Measurements from ENCODE around the gene USP15.

Gene USP15

GRCh38 chr12:62254967-62255366 is 5.2 kb upstream of the USP15 start:
- H3K27me3 ChIP-seq (ENCODE audit: low read length): no peaks in the 10 kb centered on the region
- H3K79me2 ChIP-seq (ENCODE audit: insufficient read depth, low read length): no peaks in the 10 kb centered on the region
- no peak overlapping the region for H2AFZ ChIP-seq (ENCODE audit: low read depth, low read length, severe bottlenecking)
- H3K4me2 ChIP-seq (ENCODE audit: low read depth, low read length, poor library complexity, severe bottlenecking): no peak overlapping the region
- no peaks in the 10 kb centered on the region for H3K9me2 ChIP-seq (replicated peaks; ENCODE audit: insufficient read depth, low read length)
- no peak overlapping the region for H3K4me3 ChIP-seq (ENCODE audit: insufficient read depth, low read length, poor library complexity, severe bottlenecking)
- H3K9me3 ChIP-seq (ENCODE audit: insufficient read depth, low read length): no peaks in the 10 kb centered on the region
- no peak overlapping the region for H3K27ac ChIP-seq (ENCODE audit: low read depth, low read length)
- H4K20me1 ChIP-seq (ENCODE audit: low read depth, low read length): no peaks in the 10 kb centered on the region
- TF ChIP-seq EZH2phosphoT487 (conservative IDR thresholded peaks at IDR 0.05; ENCODE audit: low read length): no peak
- TF ChIP-seq, protein P1, sequence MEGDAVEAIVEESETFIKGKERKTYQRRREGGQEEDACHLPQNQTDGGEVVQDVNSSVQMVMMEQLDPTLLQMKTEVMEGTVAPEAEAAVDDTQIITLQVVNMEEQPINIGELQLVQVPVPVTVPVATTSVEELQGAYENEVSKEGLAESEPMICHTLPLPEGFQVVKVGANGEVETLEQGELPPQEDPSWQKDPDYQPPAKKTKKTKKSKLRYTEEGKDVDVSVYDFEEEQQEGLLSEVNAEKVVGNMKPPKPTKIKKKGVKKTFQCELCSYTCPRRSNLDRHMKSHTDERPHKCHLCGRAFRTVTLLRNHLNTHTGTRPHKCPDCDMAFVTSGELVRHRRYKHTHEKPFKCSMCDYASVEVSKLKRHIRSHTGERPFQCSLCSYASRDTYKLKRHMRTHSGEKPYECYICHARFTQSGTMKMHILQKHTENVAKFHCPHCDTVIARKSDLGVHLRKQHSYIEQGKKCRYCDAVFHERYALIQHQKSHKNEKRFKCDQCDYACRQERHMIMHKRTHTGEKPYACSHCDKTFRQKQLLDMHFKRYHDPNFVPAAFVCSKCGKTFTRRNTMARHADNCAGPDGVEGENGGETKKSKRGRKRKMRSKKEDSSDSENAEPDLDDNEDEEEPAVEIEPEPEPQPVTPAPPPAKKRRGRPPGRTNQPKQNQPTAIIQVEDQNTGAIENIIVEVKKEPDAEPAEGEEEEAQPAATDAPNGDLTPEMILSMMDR (IDR thresholded peaks at IDR 0.05; ENCODE audit: insufficient read depth, low read length, poor library complexity, severe bottlenecking): no peak
- H3K36me3 ChIP-seq (ENCODE audit: low read length): 0 out of 2 replicates have a peak, but pooled peaks cover 3% of the 10 kb centered on the region
- no peak overlapping the region for H3K9ac ChIP-seq (ENCODE audit: low read length)
- H3F3A ChIP-seq (ENCODE audit: insufficient read depth): no peaks in the 10 kb centered on the region; the same call in 1 of the 2 replicates

- Histone ChIP-seq H3F3A (ENCODE audit: insufficient read depth) (peaks cover 10% of the 10 kb centered on the region; the same call in 1 of the 2 replicates), H3K79me2 (ENCODE audit: insufficient read depth, low read length) (peaks cover 13% of the 10 kb centered on the region), H3K9ac (ENCODE audit: low read length) (no peak overlapping the region), H2AFZ (ENCODE audit: low read depth, low read length, severe bottlenecking) (no peak overlapping the region), H3K4me2 (ENCODE audit: low read depth, low read length, poor library complexity, severe bottlenecking) (no peak overlapping the region), H3K4me3 (ENCODE audit: insufficient read depth, low read length, poor library complexity, severe bottlenecking) (no peak overlapping the region), H3K27ac (ENCODE audit: low read depth, low read length) (no peak overlapping the region), H4K20me1 (ENCODE audit: low read depth, low read length) (0 out of 2 replicates have a peak, but pooled peaks cover 5% of the 10 kb centered on the region), H3K9me2 (replicated peaks; ENCODE audit: insufficient read depth, low read length) (no peaks in the 10 kb centered on the region), H3K9me3 (ENCODE audit: insufficient read depth, low read length) (no peaks in the 10 kb centered on the region), H3K27me3 (ENCODE audit: low read length) (no peaks in the 10 kb centered on the region), H3K36me3 (ENCODE audit: low read length) (0 out of 2 replicates have a peak, but pooled peaks cover 3% of the 10 kb centered on the region)
- TF ChIP-seq, protein P1 (IDR thresholded peaks at IDR 0.05; ENCODE audit: insufficient read depth, low read length, poor library complexity, severe bottlenecking): no peak
- no peak for TF ChIP-seq EZH2phosphoT487 (conservative IDR thresholded peaks at IDR 0.05; ENCODE audit: low read length)
These were observed 3.7 kb upstream of the USP15 start for GRCh38 chr12:62256408-62257096.

- H3K79me2 ChIP-seq (ENCODE audit: insufficient read depth, low read length): peaks cover 30% of the 10 kb centered on the region
- H3K9ac ChIP-seq (ENCODE audit: low read length): no peak overlapping the region
- H3F3A ChIP-seq (ENCODE audit: insufficient read depth): peaks cover 10% of the 10 kb centered on the region; the same call in 1 of the 2 replicates
- no peak overlapping the region for H3K27ac ChIP-seq (ENCODE audit: low read depth, low read length)
- H3K36me3 ChIP-seq (ENCODE audit: low read length): 0 out of 2 replicates have a peak, but pooled peaks cover 3% of the 10 kb centered on the region
- H3K27me3 ChIP-seq (ENCODE audit: low read length): no peaks in the 10 kb centered on the region
- TF ChIP-seq, protein P1 (IDR thresholded peaks at IDR 0.05; ENCODE audit: insufficient read depth, low read length, poor library complexity, severe bottlenecking): no peak
- no peak for TF ChIP-seq EZH2phosphoT487 (conservative IDR thresholded peaks at IDR 0.05; ENCODE audit: low read length)
- H3K4me3 ChIP-seq (ENCODE audit: insufficient read depth, low read length, poor library complexity, severe bottlenecking): no peak overlapping the region
- H3K4me2 ChIP-seq (ENCODE audit: low read depth, low read length, poor library complexity, severe bottlenecking): no peak overlapping the region
- no peak overlapping the region for H2AFZ ChIP-seq (ENCODE audit: low read depth, low read length, severe bottlenecking)
- H4K20me1 ChIP-seq (ENCODE audit: low read depth, low read length): peaks cover 15% of the 10 kb centered on the region; the same call in 1 of the 2 replicates
- no peaks in the 10 kb centered on the region for H3K9me3 ChIP-seq (ENCODE audit: insufficient read depth, low read length)
- H3K9me2 ChIP-seq (replicated peaks; ENCODE audit: insufficient read depth, low read length): no peaks in the 10 kb centered on the region
These were observed 2.0 kb upstream of the USP15 start for GRCh38 chr12:62258231-62258630.
